Measurements from ENCODE around the gene SLC34A1.

DNA sequence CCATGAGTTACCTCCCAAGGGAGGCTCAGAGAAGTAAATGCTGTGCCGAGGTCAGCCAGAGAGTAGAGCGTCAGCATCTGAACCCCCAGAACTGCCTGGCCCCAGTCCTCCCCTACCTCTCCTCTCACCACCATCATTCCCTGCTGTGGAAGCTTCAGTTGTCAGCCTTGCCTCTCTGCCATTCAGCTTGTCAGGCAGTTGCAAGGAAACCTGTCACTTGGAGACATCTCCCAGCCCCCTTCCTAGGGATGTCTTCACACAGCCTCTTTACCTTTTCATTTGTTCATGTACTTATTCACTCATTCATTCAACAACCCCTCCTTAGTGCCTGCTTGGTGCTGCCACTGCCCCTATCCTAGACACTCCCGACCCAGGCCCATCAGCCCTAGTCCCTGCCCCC, 24.4 kb upstream of the SLC34A1 start:
- TF ChIP-seq, protein P1, sequence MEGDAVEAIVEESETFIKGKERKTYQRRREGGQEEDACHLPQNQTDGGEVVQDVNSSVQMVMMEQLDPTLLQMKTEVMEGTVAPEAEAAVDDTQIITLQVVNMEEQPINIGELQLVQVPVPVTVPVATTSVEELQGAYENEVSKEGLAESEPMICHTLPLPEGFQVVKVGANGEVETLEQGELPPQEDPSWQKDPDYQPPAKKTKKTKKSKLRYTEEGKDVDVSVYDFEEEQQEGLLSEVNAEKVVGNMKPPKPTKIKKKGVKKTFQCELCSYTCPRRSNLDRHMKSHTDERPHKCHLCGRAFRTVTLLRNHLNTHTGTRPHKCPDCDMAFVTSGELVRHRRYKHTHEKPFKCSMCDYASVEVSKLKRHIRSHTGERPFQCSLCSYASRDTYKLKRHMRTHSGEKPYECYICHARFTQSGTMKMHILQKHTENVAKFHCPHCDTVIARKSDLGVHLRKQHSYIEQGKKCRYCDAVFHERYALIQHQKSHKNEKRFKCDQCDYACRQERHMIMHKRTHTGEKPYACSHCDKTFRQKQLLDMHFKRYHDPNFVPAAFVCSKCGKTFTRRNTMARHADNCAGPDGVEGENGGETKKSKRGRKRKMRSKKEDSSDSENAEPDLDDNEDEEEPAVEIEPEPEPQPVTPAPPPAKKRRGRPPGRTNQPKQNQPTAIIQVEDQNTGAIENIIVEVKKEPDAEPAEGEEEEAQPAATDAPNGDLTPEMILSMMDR (IDR thresholded peaks at IDR 0.05; ENCODE audit: insufficient read depth, low read length, poor library complexity, severe bottlenecking), result no peak
- no peak for TF ChIP-seq EZH2phosphoT487 (conservative IDR thresholded peaks at IDR 0.05; ENCODE audit: low read length)

All from SU-DHL-6 (cell line).